Fibroblast of skin of right biceps (primary cell): ENCODE data around the gene PDE4DIP.
"Not testable (repeated sequence)": the region's sequence is repeated elsewhere in the genome, so short reads cannot be mapped to it uniquely, and the experiment has no call there.

Experiments
- DNase-seq: peaks from one replicate; pipeline ENCODE4 v3.0.0-alpha.2; 2013

Gene PDE4DIP

GRCh38 chr1:148923798-148924197 lies 79.6 kb downstream of the PDE4DIP start:
- DNase-seq, result not testable (repeated sequence)

GRCh38 chr1:148927645-148928044 lies 83.4 kb downstream of the PDE4DIP start:
- not testable (repeated sequence) for DNase-seq

GRCh38 chr1:148929253-148929652 lies 85.0 kb downstream of the PDE4DIP start:
- not testable (repeated sequence) for DNase-seq

- DNase-seq, result not testable (repeated sequence)
These were observed 91.3 kb downstream of the PDE4DIP start for GRCh38 chr1:148935381-148936002.

- DNase-seq, result not testable (repeated sequence)
These were observed 98.7 kb downstream of the PDE4DIP start for GRCh38 chr1:148942906-148943305.

- not testable (repeated sequence) for DNase-seq
These were observed 100.9 kb downstream of the PDE4DIP start for GRCh38 chr1:148945130-148945529.

- DNase-seq, result not testable (repeated sequence)
These were observed 104.5 kb downstream of the PDE4DIP start for GRCh38 chr1:148948768-148949167.

- peak; percentile 90 for DNase-seq
These were observed 107.4 kb downstream of the PDE4DIP start for GRCh38 chr1:148951336-148952227.

- not testable (repeated sequence) for DNase-seq
These were observed 108.2 kb downstream of the PDE4DIP start for GRCh38 chr1:148952253-148952937.

- DNase-seq, result peak; percentile 17
These were observed 108.8 kb downstream of the PDE4DIP start for GRCh38 chr1:148952938-148953616.

GRCh38 chr1:148953730-148954129 lies 109.5 kb downstream of the PDE4DIP start:
- DNase-seq, result not testable (repeated sequence)

GRCh38 chr1:148958343-148958742 lies 114.1 kb downstream of the PDE4DIP start:
- not testable (repeated sequence) for DNase-seq

- DNase-seq, result not testable (repeated sequence)
These were observed 116.2 kb downstream of the PDE4DIP start for GRCh38 chr1:148960212-148961000.

GRCh38 chr1:148962127-148962857 lies 118.1 kb downstream of the PDE4DIP start:
- not testable (repeated sequence) for DNase-seq

GRCh38 chr1:148966084-148966483 lies 121.9 kb downstream of the PDE4DIP start:
- DNase-seq, result not testable (repeated sequence)

GRCh38 chr1:148967580-148967979 lies 123.4 kb downstream of the PDE4DIP start:
- DNase-seq, result not testable (repeated sequence)

GRCh38 chr1:148968682-148969081 lies 124.5 kb downstream of the PDE4DIP start:
- not testable (repeated sequence) for DNase-seq

GRCh38 chr1:148969126-148969525 lies 124.9 kb downstream of the PDE4DIP start:
- not testable (repeated sequence) for DNase-seq

GRCh38 chr1:148975453-148975852 lies 131.2 kb downstream of the PDE4DIP start:
- peak; percentile 79 for DNase-seq

- DNase-seq, result peak; percentile 7
These were observed 131.8 kb downstream of the PDE4DIP start for GRCh38 chr1:148975866-148976537.
